Mucosa of descending colon (tissue), 3 donors: ENCODE data around the gene PCDH12. TPM values are rescaled to one million over a fixed set of nuclear protein-coding genes. Genes with fewer than 3 reads are reported as not detected.

Experiments
- ATAC-seq: fragments of 200-7000 bp; cut with Tn5 transposase; one replicate; pipeline ENCODE4 v1.9.1; 2020; ENCODE audit warnings: mild to moderate bottlenecking, moderate library complexity
- DNase-seq, 3 donors: peaks; one replicate each; pipeline ENCODE4 v3.0.0-alpha.2; 2020
- H3K36me3 ChIP-seq: fragments of 200-600 bp; one replicate; pipeline ENCODE4 v1.8.0; 2021; ENCODE audit warnings: low read depth, mild to moderate bottlenecking
- H3K4me1 ChIP-seq: fragments of 200-600 bp; one replicate; pipeline ENCODE4 v1.8.0; 2021; ENCODE audit warnings: low read depth, mild to moderate bottlenecking
- H3K4me3 ChIP-seq: fragments of 200-600 bp; one replicate; pipeline ENCODE4 v1.8.0; 2021; ENCODE audit warnings: mild to moderate bottlenecking
- H3K9me3 ChIP-seq: fragments of 200-600 bp; one replicate; pipeline ENCODE4 v1.8.0; 2021; ENCODE audit warnings: mild to moderate bottlenecking
- intact Hi-C, 2 donors: fragments of 100-400 bp; cut with DNase I in 1 of 2; cut with micrococcal nuclease in 1 of 2; formaldehyde crosslinking; loops; one replicate each; pipeline versions ENCODE4 v1.11.0 to v1.11.1; 2022; cut with DNase I, micrococcal nuclease
- total RNA-seq, 3 donors: library from RNA; stranded (reverse); fragmentation: NEBNext Ultra II Directional in 2 of 3; extraction: Animal tissue kit (Norgen Biotek cat#: 25700) in 2 of 3; gene quantifications; one replicate each; pipeline versions ENCODE4 v1.2.1 to v1.2.4, GENCODE V29; 2021 to 2023
- TF ChIP-seq, protein P1 (sequence below): fragments of 200-600 bp; IDR thresholded peaks from one replicate; pipeline ENCODE4 v1.8.0; 2022; ENCODE audit warnings: antibody characterized with exemption, mild to moderate bottlenecking
- donor health status: DM: no; HTN: no; CAD: no; lungs with moderate emphysema.
- donor health status: DM: no; HTN: no; CAD: no.
- donor health status: DM: no; HTN: yes; CAD: no.

The PCDH12 gene
- total RNA-seq, 3 donors from 2014 or later = 1.2 to 3.2 (median 2.2) TPM

- no peaks in the 10 kb centered on the region for H3K36me3 ChIP-seq
- H3K9me3 ChIP-seq = no peaks in the 10 kb centered on the region
- DNase-seq (no peak), ATAC-seq (peak; percentile 44)
- H3K4me1 ChIP-seq = peaks cover 10% of the 10 kb centered on the region
- TF ChIP-seq, protein P1, sequence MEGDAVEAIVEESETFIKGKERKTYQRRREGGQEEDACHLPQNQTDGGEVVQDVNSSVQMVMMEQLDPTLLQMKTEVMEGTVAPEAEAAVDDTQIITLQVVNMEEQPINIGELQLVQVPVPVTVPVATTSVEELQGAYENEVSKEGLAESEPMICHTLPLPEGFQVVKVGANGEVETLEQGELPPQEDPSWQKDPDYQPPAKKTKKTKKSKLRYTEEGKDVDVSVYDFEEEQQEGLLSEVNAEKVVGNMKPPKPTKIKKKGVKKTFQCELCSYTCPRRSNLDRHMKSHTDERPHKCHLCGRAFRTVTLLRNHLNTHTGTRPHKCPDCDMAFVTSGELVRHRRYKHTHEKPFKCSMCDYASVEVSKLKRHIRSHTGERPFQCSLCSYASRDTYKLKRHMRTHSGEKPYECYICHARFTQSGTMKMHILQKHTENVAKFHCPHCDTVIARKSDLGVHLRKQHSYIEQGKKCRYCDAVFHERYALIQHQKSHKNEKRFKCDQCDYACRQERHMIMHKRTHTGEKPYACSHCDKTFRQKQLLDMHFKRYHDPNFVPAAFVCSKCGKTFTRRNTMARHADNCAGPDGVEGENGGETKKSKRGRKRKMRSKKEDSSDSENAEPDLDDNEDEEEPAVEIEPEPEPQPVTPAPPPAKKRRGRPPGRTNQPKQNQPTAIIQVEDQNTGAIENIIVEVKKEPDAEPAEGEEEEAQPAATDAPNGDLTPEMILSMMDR = no peak
- intact Hi-C loops = loop anchor here (5.0 kb wide), 2 partner anchors 261 to 266 kb away; no protein-coding TSS in a partner anchor
- H3K4me3 ChIP-seq = no peak overlapping the region
These were observed 657 bp upstream of the PCDH12 start for GRCh38 chr5:141958546-141959172.

GRCh38 chr5:141957367-141957996 is 520 bp downstream of the PCDH12 start:
- no peaks in the 10 kb centered on the region for H3K36me3 ChIP-seq
- DNase-seq (no peak), ATAC-seq (no peak)
- TF ChIP-seq, protein P1 = no peak
- H3K4me3 ChIP-seq = no peak overlapping the region
- no peaks in the 10 kb centered on the region for H3K9me3 ChIP-seq
- H3K4me1 ChIP-seq = peaks cover 10% of the 10 kb centered on the region
- intact Hi-C loops = loop anchor here (5.0 kb wide), 2 partner anchors 260 to 265 kb away; no protein-coding TSS in a partner anchor

- H3K4me3 ChIP-seq = no peak overlapping the region
These were observed 3.8 kb downstream of the PCDH12 start for GRCh38 chr5:141954194-141954593.

GRCh38 chr5:141952020-141952419 is 6.0 kb downstream of the PCDH12 start:
- H3K4me3 ChIP-seq = no peak overlapping the region
- no peaks in the 10 kb centered on the region for H3K36me3 ChIP-seq
- H3K4me1 ChIP-seq = no peaks in the 10 kb centered on the region
- ATAC-seq (no peak), DNase-seq (no peak)
- TF ChIP-seq, protein P1 = no peak
- H3K9me3 ChIP-seq = no peaks in the 10 kb centered on the region
- intact Hi-C loops = no loop called here

More at GRCh38 chr5:141954194-141954593, 3.8 kb downstream of the PCDH12 start:
- ATAC-seq (no peak), DNase-seq (no peak)
- Histone ChIP-seq H3K4me1 (no peaks in the 10 kb centered on the region), H3K9me3 (no peaks in the 10 kb centered on the region), H3K36me3 (no peaks in the 10 kb centered on the region)
- TF ChIP-seq, protein P1 = no peak
- intact Hi-C loops = no loop called here

DNA sequence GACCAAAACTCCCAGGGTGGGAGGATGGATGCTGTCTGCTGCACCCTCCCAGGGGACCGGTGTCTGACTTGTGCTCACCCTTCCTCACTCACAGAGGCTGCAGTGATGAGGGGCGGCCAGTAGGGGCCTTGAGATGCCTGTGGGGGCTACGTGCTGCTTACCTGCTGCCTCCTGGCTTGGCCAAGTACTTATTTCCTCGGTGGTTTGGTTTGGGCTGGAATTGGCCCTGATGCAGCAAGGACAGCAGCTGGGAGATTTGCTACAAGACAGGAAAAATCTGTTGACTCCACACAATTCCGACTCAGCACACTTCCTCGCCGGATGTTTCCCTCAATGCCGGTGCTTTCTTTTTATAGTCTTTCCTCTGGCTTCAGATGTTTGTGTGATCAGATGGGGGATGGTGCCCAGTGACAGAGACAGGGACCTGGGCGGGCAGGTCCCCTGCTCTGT is 6.6 kb downstream of the PCDH12 start:
- Histone ChIP-seq H3K4me1 (no peaks in the 10 kb centered on the region), H3K36me3 (no peaks in the 10 kb centered on the region), H3K9me3 (no peaks in the 10 kb centered on the region), H3K4me3 (no peak overlapping the region)
- TF ChIP-seq, protein P1 = no peak
- intact Hi-C loops = no loop called here
- DNase-seq (no peak), ATAC-seq (no peak)
